M059J (cell line): ENCODE data around the gene MAPK10. TPM values are rescaled to one million over a fixed set of nuclear protein-coding genes. Genes with fewer than 3 reads are reported as not detected.
"Not testable (repeated sequence)": the region's sequence is repeated elsewhere in the genome, so short reads cannot be mapped to it uniquely, and the experiment has no call there.

Source experiments
- DNase-seq: peaks from one replicate; pipeline ENCODE4 v3.0.0-alpha.2; 2012; ENCODE audit warnings: low read depth
- total RNA-seq: library from RNA; depleted of rRNA; stranded (reverse); fragments of >200 nt; shearing (Covaris generic); gene quantifications from 2 replicates; pipeline ENCODE4 v1.2.3, GENCODE V29; 2014; rRNA removed

MAPK10 gene
- total RNA-seq, 1 experiment from 2014 or later, result 2.3 TPM

DNA sequence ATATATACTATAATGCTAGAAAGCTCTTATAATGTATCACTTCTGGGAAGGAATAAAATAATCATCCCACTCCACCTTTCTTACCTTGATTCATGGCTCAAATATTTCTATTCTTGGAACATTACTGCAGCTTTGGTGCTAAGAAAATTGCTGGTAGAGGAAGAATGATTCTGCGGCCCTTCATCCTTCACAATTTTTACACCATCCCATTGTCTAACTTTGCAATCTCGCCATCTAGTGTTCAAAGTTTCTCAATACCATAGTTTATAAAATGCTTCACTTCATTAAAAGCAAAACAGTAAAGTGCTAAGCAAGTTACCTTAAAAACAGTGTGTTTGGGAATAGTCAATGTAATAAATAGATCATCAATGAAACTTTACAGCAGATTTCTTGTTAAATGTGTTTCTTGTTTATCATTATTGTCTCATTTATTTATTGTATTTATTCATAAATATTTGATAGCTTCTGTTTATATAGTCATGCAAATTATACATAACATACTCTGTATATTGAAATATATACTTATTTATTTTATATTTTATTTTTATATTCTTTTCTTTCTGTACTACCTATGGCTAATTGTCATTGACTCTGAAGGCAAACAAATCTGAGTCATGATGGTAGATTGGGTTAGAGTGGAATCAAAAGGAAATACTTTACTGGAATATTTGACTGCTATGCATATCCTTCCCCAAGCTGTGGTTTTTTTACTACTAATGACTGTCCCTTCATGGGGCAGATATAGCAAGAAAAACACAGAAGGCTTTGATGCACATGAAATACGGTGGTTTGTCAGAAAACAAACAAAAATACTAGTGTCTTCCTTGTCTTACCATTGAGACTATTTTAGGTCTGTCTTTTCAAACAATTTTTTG, 390.7 kb downstream of the MAPK10 start:
- peak; percentile 82 for DNase-seq

DNA sequence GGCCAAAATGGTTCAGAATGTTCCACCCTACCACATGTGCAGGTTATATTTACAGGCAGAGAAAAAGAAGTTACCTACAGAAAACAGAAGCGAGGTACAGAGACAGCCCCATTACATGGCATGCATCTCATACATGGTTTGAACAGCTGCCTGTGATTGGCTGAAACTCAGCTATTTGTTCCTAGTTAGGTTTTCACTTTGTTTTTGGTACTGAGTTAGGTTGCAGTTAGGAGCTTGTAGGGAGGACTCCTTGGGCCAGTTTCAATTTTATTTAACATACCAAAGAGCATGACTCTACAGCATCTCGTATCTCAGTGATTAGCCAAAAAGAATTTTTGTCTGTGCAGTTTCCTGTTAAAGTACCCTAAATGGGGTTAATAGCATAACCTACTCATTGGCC, 392.0 kb downstream of the MAPK10 start:
- DNase-seq, result peak; percentile 51

DNA sequence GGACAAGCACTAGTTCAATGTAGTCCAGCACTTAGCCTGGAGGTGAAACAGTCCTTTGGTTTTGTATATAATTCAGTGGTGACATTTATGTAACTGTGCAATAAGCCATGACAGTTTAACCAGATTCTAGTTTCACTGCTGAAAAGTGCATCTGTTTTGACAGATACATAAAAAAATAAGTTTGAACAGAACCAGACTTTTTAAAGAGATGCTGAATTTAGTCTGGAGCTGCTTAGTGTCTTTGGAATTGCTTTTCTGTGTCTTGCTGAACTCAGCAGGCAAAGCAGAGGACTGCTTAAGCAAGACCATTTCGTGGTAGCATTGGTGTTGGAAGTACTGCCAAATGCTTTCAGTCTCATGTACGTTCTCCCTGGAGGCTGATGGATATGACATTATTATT, 393.5 kb downstream of the MAPK10 start:
- no peak for DNase-seq

DNA sequence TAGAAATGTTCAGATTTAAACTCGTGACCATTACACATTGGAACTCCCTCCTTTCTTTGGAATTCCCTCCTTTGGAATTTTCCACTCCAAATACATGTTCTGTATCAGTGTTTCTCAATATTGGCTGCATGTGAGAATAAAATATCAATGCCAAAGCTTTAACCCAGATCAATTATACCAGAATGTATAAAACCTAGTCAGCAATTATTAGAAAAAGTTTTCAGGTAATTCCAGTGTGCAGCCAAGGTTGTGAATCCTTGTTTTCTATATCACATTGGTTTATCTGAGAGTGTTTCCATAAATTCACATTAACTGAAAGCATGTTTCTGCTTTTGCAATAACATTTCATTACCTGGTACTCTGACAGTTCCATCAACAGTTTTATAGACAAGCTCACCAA, 394.3 kb downstream of the MAPK10 start:
- no peak for DNase-seq

DNA sequence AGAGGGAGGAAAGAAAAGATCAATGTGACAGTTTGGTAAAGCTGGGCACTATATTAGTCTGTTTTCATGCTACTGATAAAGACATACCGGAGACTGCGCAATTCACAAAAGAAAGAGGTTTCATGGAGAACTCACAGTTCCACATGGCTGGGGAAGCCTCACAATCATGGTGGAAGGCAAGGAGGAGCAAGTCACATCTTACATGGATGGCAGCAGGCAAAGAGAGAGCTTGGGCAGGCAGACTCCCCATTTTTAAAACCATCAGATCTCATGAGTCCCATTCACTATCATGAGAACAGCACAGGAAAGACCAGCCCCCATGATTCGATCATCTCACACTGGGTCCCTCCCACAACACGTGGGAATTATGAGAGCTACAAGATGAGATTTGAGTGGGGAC, 394.8 kb downstream of the MAPK10 start:
- DNase-seq, result not testable (repeated sequence)

DNA sequence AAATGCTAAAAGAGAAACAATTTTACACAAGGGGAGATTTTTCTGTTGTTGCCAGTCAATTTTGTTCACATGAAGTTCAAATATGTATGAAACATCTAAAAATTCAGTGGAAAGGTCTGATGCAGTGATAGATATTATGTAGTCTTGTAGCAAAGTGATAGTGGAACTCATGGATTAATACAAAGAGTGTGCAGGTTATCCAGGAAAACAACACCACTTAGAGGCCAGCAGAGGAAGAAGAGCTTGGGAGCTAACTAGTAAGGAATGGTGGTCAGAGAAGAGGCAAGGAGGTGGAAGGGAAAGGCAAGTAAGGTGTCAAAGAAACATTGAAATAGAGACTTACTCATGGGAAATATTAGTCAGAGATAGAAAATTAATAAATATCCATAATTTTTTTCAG, 395.6 kb downstream of the MAPK10 start:
- peak; percentile 32 for DNase-seq

DNA sequence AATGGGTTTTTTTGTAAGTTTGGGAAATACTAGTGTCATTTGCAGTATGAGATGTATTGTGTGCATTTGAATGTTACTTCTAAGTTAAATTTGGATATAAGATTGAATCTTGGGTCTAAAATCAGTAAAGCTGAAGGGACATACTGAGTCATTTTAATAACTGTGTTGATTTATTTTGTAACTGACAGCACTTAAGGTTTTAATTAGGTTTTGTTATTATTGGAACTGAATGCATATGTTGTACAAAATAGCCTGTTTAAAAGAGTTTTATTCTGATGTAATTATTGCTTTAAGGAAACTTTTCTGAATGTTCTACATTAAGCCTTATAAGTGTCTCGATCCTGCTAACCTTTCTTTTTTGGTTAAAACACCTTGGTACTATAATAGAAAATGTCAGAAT, 396.6 kb downstream of the MAPK10 start:
- DNase-seq, result no peak

DNA sequence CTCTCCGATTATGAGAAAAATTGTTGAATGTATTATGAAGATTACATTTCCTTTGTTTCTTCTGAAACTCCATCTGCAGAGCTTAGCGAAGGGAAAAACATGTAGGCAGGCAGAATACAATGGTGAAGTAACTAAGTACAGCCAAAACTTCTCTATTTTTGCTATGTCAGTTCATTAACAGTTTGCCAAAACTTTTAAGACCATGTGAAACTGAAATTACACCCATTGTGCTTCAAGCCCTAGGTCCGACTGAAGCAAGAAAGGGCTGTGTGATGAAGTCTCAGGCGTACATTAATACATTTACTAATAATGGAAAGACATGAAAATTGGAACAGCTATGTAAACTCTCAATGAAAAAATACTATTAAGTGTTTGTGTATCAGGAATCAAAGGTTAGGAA, 398.0 kb downstream of the MAPK10 start:
- no peak for DNase-seq

DNA sequence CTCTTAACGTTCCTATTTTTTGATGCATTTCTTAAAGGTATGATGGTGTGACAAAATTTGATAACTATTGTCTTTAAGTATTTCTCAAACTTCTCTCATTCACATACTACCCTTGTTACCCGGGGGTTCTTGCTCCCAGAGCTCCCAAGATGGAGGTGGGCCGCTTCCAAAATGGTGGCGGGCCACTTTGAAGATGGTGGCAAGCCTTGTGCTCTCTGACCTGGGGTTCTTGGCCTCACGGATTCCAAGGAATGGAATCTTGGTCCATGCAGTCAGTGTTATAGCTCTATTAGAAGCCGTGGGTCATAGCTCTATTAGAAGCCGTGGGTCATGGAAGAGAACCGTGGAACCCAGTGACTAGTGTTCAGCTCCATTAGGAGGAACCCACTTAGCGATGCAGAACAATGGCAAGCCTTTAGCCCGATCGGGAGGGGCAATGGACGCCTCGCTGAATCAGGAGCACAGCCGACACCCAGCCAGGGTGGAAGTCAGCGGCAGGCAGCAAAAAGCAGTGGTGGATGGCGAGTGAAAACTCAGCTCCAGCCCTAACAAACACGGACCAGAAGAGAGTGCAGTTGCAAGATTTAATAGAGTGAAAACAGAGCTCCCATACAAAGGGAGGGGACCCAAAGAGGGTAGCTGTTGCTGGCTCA, 403.4 kb downstream of the MAPK10 start:
- DNase-seq, result no peak

DNA sequence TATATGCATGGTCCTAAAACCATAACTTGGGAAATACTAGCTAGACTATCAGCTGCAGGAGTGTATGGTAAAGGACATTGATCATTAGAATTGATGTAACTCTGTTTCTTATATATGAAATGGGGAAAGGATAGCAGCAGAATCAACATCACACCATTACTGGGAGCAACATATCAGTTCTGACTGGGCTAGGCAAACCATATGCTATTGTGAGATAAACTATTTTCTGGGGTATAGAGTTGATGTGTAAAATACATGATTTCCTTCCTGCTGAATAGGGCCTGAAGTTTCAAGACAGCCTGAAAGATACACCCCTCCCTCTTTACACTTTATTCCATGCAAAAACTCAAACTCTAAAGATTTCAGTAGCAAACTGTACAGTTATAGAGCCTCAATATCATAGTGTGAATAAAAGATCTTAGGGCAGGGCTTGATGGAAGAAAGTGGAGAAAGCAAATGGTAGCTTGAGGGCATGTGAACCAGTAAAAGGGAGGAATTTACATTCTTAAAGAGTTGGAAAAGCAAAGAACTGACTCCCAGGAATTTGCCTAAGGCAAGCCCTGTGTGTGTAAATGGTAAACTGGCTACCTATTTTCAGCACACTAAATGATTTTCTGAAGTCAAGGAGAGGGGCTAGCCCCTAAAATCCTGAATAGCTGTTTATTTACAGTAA, 404.1 kb downstream of the MAPK10 start:
- peak; percentile 89 for DNase-seq

DNA sequence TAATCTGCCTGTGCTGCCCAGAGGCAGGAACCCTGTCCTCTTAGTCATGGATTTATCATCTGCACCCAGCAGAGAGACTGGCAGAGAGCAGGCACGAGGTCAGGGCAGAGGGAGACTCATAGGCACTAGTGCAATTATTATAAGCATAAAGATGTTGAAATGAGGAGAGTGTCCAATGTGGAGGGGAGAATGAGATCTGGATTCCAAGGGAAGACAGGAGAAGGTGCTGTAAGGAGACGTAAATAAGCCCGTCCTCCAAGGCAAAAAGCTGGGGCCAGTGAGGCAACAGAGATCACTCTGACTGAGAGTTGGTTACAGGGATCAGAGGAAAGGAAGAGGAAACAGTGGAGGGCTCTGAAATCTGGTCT, 406.2 kb downstream of the MAPK10 start:
- peak; percentile 94 for DNase-seq

DNA sequence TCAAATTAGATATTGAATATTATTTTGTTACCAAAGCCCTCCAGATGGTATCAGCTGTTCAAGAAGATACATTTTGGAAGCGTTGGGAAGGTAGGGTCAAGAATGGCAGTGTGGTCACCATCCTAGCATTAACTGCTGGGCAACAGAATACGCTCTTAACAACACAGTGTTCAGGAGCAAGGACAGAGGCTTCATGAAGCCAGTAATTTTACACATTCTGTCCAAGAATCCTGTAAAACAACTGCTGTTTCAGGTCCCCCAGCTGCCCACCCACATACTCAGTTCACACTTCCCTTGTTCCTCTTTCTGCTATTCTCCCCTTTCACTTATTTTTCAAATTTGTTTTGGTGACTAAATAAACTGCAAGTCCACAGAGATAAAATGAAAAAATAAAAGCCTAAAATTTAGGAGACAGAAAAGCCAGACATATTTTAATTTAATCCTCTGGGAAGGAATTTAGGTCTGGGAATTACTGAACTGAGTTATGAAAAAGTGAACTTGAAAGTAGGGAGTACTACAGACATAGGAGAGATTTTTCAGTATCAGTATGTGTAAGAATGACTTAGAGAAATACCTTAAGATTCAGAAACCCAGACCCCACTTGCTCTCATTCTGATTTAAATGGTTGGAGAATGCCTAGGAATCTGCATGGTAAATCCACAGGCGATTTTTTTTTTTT, 406.7 kb downstream of the MAPK10 start:
- peak; percentile 70 for DNase-seq

DNA sequence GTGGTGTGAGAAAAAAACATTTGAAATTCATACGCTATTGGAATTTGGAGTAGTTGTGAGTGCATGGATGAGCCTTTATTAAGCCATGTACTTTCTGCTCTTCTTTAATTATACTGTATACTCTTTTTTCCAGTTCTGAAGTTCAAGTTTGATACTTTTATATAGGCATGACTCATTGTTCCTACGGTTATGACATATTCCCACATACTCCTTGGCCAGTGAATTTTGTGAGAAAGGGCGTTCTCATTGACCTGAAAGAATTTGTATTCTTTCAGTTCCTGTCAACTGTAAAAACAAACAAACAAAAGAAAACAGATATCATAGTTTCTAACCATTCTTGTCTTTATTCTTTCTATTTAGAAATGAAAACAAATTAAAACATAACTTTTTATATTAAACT, 407.3 kb downstream of the MAPK10 start:
- DNase-seq, result peak; percentile 91

DNA sequence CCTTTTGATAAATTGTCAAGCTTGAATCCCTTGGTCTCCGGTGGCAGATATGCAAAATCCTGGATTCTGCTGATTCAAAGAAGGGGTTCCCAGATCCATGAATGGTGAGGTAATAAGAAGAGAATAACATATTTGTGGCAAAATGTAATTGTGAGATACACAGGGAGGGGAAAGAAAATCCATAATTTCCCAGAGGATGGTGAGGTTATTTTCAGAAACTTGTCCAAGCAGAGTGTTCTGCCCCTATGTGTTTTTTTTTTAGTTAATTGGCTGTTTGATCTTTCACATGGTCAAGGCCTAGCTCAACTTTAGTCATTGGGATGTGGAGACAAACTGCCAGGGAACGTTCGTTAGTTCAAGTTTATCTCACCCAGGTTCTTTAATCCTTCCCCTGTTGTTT, 408.8 kb downstream of the MAPK10 start:
- no peak for DNase-seq

DNA sequence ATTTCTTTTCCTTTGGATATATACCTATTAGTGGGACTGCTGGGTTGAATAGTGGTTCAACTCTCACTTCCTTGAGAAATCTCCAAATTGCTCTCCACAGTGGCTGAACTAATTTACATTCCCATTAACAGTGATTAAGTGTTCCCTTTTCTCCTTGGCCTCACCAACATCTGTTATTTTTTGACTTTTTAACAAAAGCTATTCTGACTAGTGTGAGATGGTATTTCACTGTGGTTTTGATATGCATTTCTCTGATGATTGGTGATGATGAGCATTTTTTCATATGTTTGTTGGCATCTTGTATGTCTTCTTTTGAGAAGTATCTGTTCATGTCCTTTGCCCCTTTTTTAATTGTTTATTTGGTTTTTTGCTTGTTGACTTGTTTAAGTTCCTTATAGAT, 413.0 kb downstream of the MAPK10 start:
- DNase-seq, result peak; percentile 27

DNA sequence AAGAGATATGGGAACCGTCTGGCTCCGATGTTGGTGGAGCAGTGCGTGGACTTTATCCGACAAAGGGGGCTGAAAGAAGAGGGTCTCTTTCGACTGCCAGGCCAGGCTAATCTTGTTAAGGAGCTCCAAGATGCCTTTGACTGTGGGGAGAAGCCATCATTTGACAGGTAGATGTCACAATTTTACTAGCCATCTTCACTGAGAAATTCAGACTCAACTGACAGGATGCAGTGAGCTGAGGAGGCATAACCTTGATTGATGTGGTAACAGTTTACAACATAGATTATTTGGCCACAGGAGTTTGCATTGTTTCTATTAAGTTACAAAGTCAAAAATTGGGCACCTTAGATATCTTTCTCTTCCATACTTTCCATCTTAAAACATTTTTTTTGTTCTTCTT, 417.7 kb downstream of the MAPK10 start:
- no peak for DNase-seq

DNA sequence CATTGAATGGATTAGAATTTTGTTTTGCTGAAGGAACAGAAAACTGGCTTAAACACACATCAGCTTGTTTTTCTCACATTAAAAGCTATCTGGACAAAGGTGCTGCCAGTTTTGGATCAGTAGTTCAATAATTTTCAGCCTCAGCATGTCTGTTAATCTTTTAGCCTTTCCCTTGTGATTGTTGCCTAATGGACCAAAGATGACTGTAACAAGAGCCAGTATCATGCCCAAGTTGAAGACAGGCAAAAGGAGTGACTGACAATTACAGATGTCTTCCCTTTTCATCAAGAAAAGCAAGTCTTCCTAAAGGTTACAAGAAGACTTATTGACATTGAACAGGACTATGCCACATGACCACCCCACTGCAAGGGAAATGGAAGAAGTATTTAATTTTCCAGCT, 419.7 kb downstream of the MAPK10 start:
- no peak for DNase-seq

Other genes with a start within 250 kb of the MAPK10 start
- 10.3 and 12.3 TPM in 2 replicates for gene PTPN13, start 234.3 kb upstream of the MAPK10 start, total RNA-seq